ENCODE results near the gene PRKAR1A. TPM values are rescaled to one million over a fixed set of nuclear protein-coding genes. Genes with fewer than 3 reads are reported as not detected.
A peak's percentile ranks its signal among the peaks of the same experiment; 100 is the strongest.

The PRKAR1A gene
- 100 to 1,000 TPM; 331 to 432 (median 409) TPM for total RNA-seq

DNA sequence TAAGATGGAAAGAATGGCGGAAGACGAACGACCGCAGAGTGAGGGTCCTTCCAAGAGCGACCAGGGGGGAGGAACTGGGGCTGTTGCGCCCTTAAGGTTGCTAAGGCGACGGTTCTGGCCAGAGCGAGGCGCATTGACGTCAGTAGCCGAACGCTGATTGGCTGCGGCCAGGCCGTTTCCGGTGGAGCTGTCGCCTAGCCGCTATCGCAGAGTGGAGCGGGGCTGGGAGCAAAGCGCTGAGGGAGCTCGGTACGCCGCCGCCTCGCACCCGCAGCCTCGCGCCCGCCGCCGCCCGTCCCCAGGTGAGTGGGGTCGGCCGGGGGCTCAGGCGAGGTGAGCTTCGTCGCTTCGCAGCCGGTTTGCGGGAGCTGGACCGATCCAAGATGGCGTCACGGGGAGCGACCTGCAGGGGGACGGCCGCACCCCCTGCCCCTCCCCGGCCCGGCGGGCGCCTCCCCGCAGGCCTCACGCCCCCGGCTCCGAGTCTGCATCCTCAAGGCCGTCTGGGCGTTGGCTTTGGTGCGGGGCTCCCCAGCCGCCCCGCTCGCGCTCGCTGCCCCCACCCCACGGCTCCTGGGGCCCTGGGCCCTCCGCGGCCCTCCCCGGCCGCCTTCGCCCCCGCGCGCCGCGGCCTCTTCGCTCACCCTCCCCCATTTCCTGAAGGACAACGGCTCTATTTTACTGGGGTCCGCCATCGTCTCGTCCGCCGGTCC, at the start of gene PRKAR1A:
Gene PRKAR1A, plus strand, starts transcription at position 184 of the 713 bp plus-strand sequence. CDS start 2,970 bp downstream, outside the sequence.
- intact Hi-C loops (cut with DNase I; ENCODE audit: low total_unique reads): loop anchor here (2.0 kb wide), 1 partner anchor 52 kb away; no protein-coding TSS in a partner anchor
- Histone ChIP-seq H3K4me3 (peak within 1 kb of the TSS; percentile 73 to 98 (median 84)), H3K27ac (peak within 1 kb of the TSS; percentile 99), H3K9me3 (no peaks in the 10 kb centered on the region), H3K27me3 (no peaks in the 10 kb centered on the region), H3K36me3 (peaks cover 10% of the 10 kb centered on the region), H3K4me1 (peaks cover 0 to 8% of the 10 kb centered on the region in 2 donors)
- peak; percentile 91 to 94 for DNase-seq (ENCODE audit: low spot score in 2 of 2)
- TF ChIP-seq POLR2A (IDR thresholded peaks at IDR 0.05) (peak; percentile 80), POLR2AphosphoS5 (IDR thresholded peaks at IDR 0.05) (peak; percentile 90 to 97 (median 92))
- TF ChIP-seq, protein P1, sequence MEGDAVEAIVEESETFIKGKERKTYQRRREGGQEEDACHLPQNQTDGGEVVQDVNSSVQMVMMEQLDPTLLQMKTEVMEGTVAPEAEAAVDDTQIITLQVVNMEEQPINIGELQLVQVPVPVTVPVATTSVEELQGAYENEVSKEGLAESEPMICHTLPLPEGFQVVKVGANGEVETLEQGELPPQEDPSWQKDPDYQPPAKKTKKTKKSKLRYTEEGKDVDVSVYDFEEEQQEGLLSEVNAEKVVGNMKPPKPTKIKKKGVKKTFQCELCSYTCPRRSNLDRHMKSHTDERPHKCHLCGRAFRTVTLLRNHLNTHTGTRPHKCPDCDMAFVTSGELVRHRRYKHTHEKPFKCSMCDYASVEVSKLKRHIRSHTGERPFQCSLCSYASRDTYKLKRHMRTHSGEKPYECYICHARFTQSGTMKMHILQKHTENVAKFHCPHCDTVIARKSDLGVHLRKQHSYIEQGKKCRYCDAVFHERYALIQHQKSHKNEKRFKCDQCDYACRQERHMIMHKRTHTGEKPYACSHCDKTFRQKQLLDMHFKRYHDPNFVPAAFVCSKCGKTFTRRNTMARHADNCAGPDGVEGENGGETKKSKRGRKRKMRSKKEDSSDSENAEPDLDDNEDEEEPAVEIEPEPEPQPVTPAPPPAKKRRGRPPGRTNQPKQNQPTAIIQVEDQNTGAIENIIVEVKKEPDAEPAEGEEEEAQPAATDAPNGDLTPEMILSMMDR (IDR thresholded peaks at IDR 0.05): peak in 2 of 3 donors; percentile 20 to 25

DNA sequence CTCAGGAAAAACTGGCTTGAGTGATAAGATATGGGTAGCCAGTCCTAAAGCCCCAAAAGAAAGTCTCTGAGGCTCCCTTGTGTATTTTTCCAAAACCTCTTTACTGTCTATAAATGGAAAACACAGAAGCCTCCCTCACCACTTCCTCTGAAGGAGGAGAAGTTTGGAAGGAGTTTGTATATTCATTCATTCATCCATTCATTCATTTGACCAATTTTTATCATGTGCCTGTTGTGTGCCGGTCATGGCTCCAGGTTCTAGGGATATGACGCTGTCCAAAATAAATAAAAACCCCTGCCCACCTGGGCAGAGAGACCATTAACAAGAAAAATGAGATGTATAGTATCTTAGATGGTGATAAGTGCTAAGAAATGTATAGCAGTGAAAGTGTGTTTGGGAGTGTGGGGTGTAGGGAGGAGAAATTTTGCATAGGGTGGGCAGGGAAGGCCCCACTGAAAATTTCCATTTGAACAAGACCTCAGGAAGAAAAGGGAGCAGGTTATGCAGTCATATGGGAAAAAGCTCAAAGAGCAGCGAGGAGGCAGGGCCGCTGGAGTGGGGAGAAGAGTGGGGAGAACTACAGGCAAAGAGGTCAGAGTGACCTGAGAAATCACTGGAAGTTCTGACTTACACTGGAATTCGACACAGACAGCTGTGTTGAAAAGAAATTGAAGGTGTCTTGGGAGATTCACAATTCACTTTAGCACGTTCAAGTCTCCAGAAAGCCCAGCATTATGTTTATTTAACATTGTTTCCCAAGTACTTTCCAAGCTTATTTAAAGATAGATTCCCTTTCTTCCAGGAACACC, 48.8 kb upstream of the PRKAR1A start:
- H3K4me1 ChIP-seq: no peaks in the 10 kb centered on the region
- TF ChIP-seq, protein P1 (IDR thresholded peaks at IDR 0.05): no peak
- TF ChIP-seq POLR2A (IDR thresholded peaks at IDR 0.05) (no peak), POLR2AphosphoS5 (IDR thresholded peaks at IDR 0.05) (no peak)
- no peak for DNase-seq (ENCODE audit: low spot score in 2 of 2)
- intact Hi-C loops (cut with DNase I; ENCODE audit: low total_unique reads): no loop called here
- no peaks in the 10 kb centered on the region for H3K36me3 ChIP-seq
- H3K27me3 ChIP-seq: no peaks in the 10 kb centered on the region
- no peaks in the 10 kb centered on the region for H3K9me3 ChIP-seq
- no peak overlapping the region for H3K4me3 ChIP-seq
- no peak overlapping the region for H3K27ac ChIP-seq

DNA sequence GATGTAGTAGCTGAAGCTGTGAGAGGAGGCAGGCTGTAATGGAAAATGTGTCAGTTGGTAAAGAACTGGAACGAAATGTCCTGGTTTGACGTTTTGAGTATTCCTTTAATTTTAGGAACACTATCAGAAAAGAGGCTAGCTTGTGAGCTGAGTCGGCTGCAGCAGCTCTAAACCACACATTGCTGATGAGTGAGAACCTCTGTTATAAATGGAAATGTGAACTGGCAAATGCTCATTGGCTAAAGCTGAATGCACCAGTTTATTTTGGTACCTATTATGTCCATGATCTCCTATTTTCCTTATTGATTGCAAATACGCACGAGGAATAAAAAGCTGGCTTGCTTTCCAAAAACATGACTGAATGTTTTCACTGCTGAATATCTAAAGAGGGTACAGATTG, 43.9 kb upstream of the PRKAR1A start:
- H3K27me3 ChIP-seq: no peaks in the 10 kb centered on the region
- H3K9me3 ChIP-seq: no peaks in the 10 kb centered on the region
- no peak overlapping the region for H3K4me3 ChIP-seq
- H3K4me1 ChIP-seq: no peaks in the 10 kb centered on the region
- no peak overlapping the region for H3K27ac ChIP-seq
- intact Hi-C loops (cut with DNase I; ENCODE audit: low total_unique reads): no loop called here
- no peak for DNase-seq (ENCODE audit: low spot score in 2 of 2)
- no peaks in the 10 kb centered on the region for H3K36me3 ChIP-seq
- TF ChIP-seq POLR2AphosphoS5 (IDR thresholded peaks at IDR 0.05) (no peak), POLR2A (IDR thresholded peaks at IDR 0.05) (no peak)
- TF ChIP-seq, protein P1 (IDR thresholded peaks at IDR 0.05): no peak

DNA sequence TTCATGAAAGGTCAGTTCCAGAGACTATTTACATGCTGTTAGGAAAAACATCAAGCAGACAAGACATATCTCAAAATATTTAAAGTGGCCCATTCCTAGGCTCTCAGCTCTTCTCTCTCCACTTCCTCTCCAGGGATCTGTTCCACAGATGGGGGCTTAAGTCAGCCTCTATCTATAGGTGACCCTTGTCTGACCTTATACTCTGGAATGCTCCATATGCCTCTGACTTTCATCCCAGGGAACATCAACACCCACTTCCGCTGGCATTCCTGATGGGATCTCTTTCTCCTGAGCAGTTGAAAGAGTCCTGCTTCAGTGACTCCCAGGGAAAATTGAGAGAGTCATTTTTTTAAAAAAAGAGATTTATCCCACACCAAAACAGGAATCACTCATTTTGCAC, 43.4 kb upstream of the PRKAR1A start:
- intact Hi-C loops (cut with DNase I; ENCODE audit: low total_unique reads): no loop called here

DNA sequence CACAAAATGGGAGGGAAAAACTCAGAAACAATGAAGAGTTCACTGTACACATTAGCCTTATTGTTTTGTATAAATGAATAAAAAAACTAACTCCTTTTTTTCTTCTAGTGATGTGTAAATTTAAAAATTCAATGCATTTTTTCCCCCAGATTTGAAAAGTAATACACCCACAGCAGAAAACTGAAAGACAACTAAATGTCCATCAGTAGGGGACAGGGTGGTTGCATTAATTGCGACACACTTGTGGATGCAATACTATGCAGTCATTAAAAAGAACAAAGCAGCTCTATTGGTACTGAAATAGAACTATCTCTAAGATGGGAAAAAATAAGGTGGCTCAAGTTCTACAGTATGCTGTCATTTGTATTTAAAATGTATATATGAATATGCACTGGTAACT, 41.3 kb upstream of the PRKAR1A start:
- H3K27ac ChIP-seq: no peak overlapping the region
- no peaks in the 10 kb centered on the region for H3K4me1 ChIP-seq
- no peaks in the 10 kb centered on the region for H3K27me3 ChIP-seq
- H3K36me3 ChIP-seq: no peaks in the 10 kb centered on the region
- H3K4me3 ChIP-seq: no peak overlapping the region
- intact Hi-C loops (cut with DNase I; ENCODE audit: low total_unique reads): no loop called here
- TF ChIP-seq, protein P1 (IDR thresholded peaks at IDR 0.05): no peak
- TF ChIP-seq POLR2AphosphoS5 (IDR thresholded peaks at IDR 0.05) (no peak), POLR2A (IDR thresholded peaks at IDR 0.05) (no peak)
- no peaks in the 10 kb centered on the region for H3K9me3 ChIP-seq
- no peak for DNase-seq (ENCODE audit: low spot score in 2 of 2)

More for the DNA sequence above, 43.4 kb upstream of the PRKAR1A start:
- TF ChIP-seq POLR2AphosphoS5 (IDR thresholded peaks at IDR 0.05) (no peak), POLR2A (IDR thresholded peaks at IDR 0.05) (no peak)
- H3K27ac ChIP-seq: no peak overlapping the region
- H3K9me3 ChIP-seq: no peaks in the 10 kb centered on the region
- no peak for DNase-seq (ENCODE audit: low spot score in 2 of 2)
- no peaks in the 10 kb centered on the region for H3K4me1 ChIP-seq
- H3K27me3 ChIP-seq: no peaks in the 10 kb centered on the region
- H3K4me3 ChIP-seq: no peak overlapping the region
- no peaks in the 10 kb centered on the region for H3K36me3 ChIP-seq

Measured in breast epithelium (tissue), 4 donors.